ENCODE data around the gene PUM2. TPM values are rescaled to one million over a fixed set of nuclear protein-coding genes. Genes with fewer than 3 reads are reported as not detected.
A peak's percentile ranks its signal among the peaks of the same experiment; 100 is the strongest.

The PUM2 gene
- total and polyA plus RNA-seq, 11 donors, result 18.6 to 75.4 (median 58.5) TPM

DNA sequence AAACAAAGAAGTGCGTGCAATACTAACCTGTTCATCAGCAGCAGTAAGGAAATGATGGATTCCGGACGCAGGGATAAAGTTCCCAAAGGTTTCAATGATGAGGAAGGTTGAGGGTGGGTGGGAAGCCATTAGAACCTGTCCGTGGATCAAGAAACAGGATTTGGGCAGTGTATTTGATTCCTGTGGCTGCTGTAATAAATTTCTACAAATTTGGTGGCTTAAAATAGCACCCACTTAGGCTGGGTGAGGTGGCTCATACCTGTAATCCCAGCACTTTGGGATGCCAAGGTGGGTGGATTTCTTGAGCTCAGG, 120.6 kb downstream of the PUM2 start:
- ATAC-seq, result no peak
- intact Hi-C loops (cut with DNase I), result no loop called here
- no peak overlapping the region for H3K27ac ChIP-seq

DNA sequence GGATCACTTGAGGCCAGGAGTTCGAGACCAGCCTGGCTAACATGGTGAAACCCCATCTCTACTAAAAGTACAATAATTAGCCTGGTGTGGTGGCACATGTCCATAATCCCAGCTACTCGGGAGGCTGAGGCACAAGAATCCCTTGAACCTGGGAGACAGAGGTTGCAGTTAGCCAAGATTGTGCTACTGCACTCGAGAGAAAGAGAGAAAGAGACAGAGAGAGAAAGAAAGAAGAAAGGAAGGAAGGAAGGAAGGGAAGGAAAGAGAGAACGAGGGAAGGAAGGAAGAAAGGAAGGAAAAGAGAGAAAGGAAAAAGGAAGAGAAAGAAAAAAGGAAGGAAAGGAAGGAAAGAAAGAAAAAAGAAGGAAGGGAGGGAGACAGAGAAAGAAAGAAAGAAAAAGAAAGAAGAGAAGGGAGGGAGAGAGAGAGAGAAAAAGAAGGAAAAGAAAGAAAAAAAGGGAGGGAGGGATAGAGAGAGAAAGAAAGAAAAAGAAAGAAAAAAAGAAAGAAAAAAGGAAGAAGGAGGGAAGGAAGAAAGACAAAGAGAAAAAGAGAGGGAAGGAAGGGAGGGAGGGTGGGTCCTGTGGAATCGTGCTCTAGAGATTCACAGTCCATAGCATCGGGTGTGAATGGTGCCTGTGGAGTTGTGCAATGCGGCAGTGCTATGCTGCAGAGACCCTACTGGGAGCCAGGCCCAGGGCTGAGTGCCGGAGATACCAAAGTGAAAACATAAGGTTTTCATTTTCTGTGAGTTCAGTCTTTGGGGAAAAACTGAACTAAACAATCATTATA, 121.1 kb downstream of the PUM2 start:
- H3K4me3 ChIP-seq, result no peak overlapping the region
- ATAC-seq (no peak), DNase-seq (no peak)
- peaks cover 0 to 14% (median 5%) of the 10 kb centered on the region in 12 donors for H3K4me1 ChIP-seq
- TF ChIP-seq, protein P1, sequence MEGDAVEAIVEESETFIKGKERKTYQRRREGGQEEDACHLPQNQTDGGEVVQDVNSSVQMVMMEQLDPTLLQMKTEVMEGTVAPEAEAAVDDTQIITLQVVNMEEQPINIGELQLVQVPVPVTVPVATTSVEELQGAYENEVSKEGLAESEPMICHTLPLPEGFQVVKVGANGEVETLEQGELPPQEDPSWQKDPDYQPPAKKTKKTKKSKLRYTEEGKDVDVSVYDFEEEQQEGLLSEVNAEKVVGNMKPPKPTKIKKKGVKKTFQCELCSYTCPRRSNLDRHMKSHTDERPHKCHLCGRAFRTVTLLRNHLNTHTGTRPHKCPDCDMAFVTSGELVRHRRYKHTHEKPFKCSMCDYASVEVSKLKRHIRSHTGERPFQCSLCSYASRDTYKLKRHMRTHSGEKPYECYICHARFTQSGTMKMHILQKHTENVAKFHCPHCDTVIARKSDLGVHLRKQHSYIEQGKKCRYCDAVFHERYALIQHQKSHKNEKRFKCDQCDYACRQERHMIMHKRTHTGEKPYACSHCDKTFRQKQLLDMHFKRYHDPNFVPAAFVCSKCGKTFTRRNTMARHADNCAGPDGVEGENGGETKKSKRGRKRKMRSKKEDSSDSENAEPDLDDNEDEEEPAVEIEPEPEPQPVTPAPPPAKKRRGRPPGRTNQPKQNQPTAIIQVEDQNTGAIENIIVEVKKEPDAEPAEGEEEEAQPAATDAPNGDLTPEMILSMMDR (IDR thresholded peaks at IDR 0.05), result no peak
- no peak for TF ChIP-seq POLR2A (IDR thresholded peaks at IDR 0.05)
- 76 to 84% (median 78%) methylated on average over 8 of the region's 8 CpGs for WGBS, 4 donors
- H3K27ac ChIP-seq, result no peak overlapping the region
- no peaks in the 10 kb centered on the region for H3K9me3 ChIP-seq
- intact Hi-C loops (cut with DNase I), result loop anchor here in 8 of 10 donors (5.0 to 10.0 kb wide), 3 partner anchors 95 to 125 kb away; no protein-coding TSS in a partner anchor
- no peaks in the 10 kb centered on the region for H3K36me3 ChIP-seq
- peaks cover 0 to 41% (median 7%) of the 10 kb centered on the region in 9 donors for H3K27me3 ChIP-seq

More for the DNA sequence above, 120.6 kb downstream of the PUM2 start:
- TF ChIP-seq POLR2A (IDR thresholded peaks at IDR 0.05), result no peak
- TF ChIP-seq, protein P1 (IDR thresholded peaks at IDR 0.05), result no peak
- peaks cover 0 to 38% (median 7%) of the 10 kb centered on the region in 9 donors for H3K27me3 ChIP-seq
- no peak overlapping the region for H3K4me3 ChIP-seq
- WGBS, 4 donors, result 86 to 97% (median 91%) methylated on average over 4 of the region's 4 CpGs
- H3K4me1 ChIP-seq, result peaks cover 0 to 8% (median 5%) of the 10 kb centered on the region in 12 donors
- H3K36me3 ChIP-seq, result no peaks in the 10 kb centered on the region
- H3K9me3 ChIP-seq, result no peaks in the 10 kb centered on the region
- no peak for DNase-seq

DNA sequence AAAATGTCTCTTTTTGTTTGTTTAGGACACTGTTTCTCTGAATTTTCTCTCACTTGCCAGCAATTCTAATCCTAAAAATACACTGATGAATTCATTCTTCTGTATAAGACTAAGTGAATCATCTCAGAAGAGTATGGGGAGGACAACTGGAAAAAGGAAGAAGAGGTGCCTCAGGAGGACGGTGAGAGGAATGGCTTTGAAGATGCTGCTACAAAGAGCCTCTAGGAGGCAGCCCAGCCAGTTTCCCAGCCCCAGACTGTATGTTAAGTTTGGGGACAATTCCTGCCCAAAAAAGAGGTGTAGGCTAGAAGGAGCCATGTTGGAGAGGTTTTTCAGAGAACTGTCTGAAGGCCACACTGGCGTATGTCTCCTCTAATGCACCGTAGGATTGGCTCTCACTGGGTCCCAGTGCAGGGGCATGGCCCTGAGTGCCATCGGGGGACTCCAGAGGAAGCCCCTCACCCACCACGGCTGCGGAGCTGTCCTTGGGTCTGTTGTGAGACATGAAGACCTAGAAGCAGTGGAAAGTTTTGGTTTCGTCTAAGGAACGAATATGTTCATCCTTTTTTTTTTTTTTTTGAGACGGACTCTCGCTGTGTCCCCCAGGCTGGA, 122.6 kb downstream of the PUM2 start:
- Histone ChIP-seq H3K36me3 (no peaks in the 10 kb centered on the region), H3K27me3 (peaks cover 0 to 55% (median 8%) of the 10 kb centered on the region in 9 donors), H3K4me1 (peaks cover 0 to 29% (median 9%) of the 10 kb centered on the region in 12 donors), H3K27ac (no peak overlapping the region), H3K9me3 (no peaks in the 10 kb centered on the region), H3K4me3 (no peak overlapping the region)
- 90 to 94% (median 92%) methylated on average over 10 of the region's 10 CpGs for WGBS, 4 donors
- TF ChIP-seq POLR2A (IDR thresholded peaks at IDR 0.05), result no peak
- TF ChIP-seq, protein P1 (IDR thresholded peaks at IDR 0.05), result no peak
- DNase-seq, result peak in 1 of 5 donors; percentile 34
- no peak for ATAC-seq
- intact Hi-C loops (cut with DNase I), result loop anchor here in 8 of 10 donors (5.0 to 10.0 kb wide), 3 partner anchors 93 to 123 kb away; no protein-coding TSS in a partner anchor

DNA sequence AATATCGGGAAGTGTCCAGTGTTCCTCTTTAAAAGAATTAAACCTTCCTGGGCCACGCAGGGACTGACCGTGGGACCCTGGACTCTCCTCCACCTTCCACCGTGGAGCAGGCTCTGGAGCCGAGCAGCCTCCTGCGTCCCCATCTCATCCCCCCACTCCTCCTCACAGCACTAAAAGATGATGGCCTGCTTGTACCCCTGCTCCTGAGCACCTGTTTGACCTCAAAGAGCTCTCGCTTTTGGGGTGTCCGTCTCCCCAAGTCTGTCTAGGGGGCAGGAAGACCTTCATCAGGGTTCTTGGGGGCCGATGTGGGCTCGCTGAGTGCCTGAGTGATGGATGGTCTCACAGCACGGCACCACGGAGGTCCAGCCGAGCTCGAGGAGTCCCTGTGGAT, 124.5 kb downstream of the PUM2 start:
- no peak overlapping the region for H3K27ac ChIP-seq
- DNase-seq (peak in 2 of 5 donors; percentile 6 to 22), ATAC-seq (no peak)
- H3K36me3 ChIP-seq, result no peaks in the 10 kb centered on the region
- TF ChIP-seq, protein P1 (IDR thresholded peaks at IDR 0.05), result no peak
- TF ChIP-seq POLR2A (IDR thresholded peaks at IDR 0.05), result no peak
- peaks cover 0 to 29% (median 9%) of the 10 kb centered on the region in 12 donors for H3K4me1 ChIP-seq
- intact Hi-C loops (cut with DNase I), result loop anchor here in 8 of 10 donors (5.0 to 10.0 kb wide), 3 partner anchors 91 to 121 kb away; no protein-coding TSS in a partner anchor
- H3K9me3 ChIP-seq, result no peaks in the 10 kb centered on the region
- 88 to 91% (median 91%) methylated on average over 14 of the region's 14 CpGs for WGBS, 4 donors
- H3K27me3 ChIP-seq, result peaks cover 0 to 65% (median 12%) of the 10 kb centered on the region in 9 donors
- H3K4me3 ChIP-seq, result no peak overlapping the region
